GM12878 (cell line): ENCODE data around the gene NOD2. TPM values are rescaled to one million over a fixed set of nuclear protein-coding genes. Genes with fewer than 3 reads are reported as not detected.

ENCODE experiments used
- CREB1 ChIP-seq: IDR thresholded peaks from 2 replicates; pipeline ENCODE4 v1.6.1; 2012; ENCODE audit warnings: low read depth, mild to moderate bottlenecking, inconsistent platforms
- FOXK2 ChIP-seq: fragments of 450-650 bp; IDR thresholded peaks from 2 replicates; pipeline ENCODE4 v1.6.1; 2017; ENCODE audit warnings: mild to moderate bottlenecking, moderate library complexity
- FOXM1 ChIP-seq: IDR thresholded peaks from 2 replicates; pipeline ENCODE4 v1.6.1; 2012; ENCODE audit warnings: low read depth, mild to moderate bottlenecking, inconsistent platforms, low read length, moderate library complexity
- SPI1 ChIP-seq: IDR thresholded peaks from 2 replicates; pipeline ENCODE4 v1.6.1; 2011; ENCODE audit warnings: low read depth, mild to moderate bottlenecking, low read length, moderate library complexity, borderline replicate concordance; ENCODE audit not compliant: insufficient read depth
- polyA plus RNA-seq, 11 experiments: library from polyadenylated mRNA; depleted of rRNA in 4 of 11; unstranded in 6 of 11; stranded (reverse) in 5 of 11; fragments of >200 nt; fragmentation: Nextera tagmentation in 4 of 11; fragmentation: Illumina TruSeq in 1 of 11; extraction: Ambion mirVana in 4 of 11; extraction: Trizol in 1 of 11; gene quantifications; 1 replicate in 1 of 11; 2 replicates in 10 of 11; pipeline versions ENCODE4 v1.2.1 to v1.2.3, GENCODE V29; 2011 to 2016; ENCODE audit warnings: inconsistent platforms in 2 of 11, missing spikeins in 2 of 11, low read depth in 1 of 11
- total RNA-seq, 4 experiments: library from RNA; depleted of rRNA in 3 of 4; stranded (reverse); fragments of >200 nt in 3 of 4; fragmentation: Illumina TruSeq in 1 of 4; extraction: Trizol in 1 of 4; gene quantifications; 2 replicates each; pipeline versions ENCODE4 v1.2.1 to v1.2.3, GENCODE V29; 2013 to 2021
- TF ChIP-seq, protein P1 (sequence below): IDR thresholded peaks from 2 replicates; pipeline ENCODE4 v1.6.1; 2011; ENCODE audit warnings: low read depth, low read length, improper control_type of control experiment, borderline replicate concordance
- TF ChIP-seq, protein P2 (sequence below): fragments of 450-650 bp; IDR thresholded peaks from 2 replicates; pipeline ENCODE4 v1.6.1; 2016; ENCODE audit warnings: mild to moderate bottlenecking
- TF ChIP-seq, protein P3 (sequence below): IDR thresholded peaks from 2 replicates; pipeline ENCODE4 v1.6.1; 2012; ENCODE audit warnings: low read depth, low read length, improper control_type of control experiment

Gene NOD2
- total and polyA plus RNA-seq, 10 of the 15 experiments (the other 5 are each of a cell fraction or from before 2014, with no cell fraction given): 1.0 to 18.6 (median 6.7) TPM

DNA sequence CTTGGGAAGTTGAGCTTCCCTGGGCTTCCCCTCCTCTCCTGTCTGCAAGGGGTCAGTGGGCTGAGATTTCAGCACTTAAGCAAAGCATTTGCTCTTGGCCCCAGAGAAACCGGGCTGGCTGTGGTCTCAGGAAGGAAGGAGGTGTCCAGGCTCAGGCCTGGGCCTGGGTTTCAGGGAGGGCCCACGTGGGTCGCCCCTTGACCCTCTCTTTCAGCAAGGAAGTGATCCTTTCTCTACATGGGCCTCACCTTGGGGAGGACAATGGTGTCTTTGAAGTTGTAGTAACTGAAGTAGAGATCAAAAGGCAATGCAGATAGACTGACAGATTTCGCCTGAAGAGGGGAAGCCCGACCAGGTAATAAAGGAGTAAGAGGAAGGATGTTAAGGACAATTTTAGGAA is 2.7 kb downstream of the NOD2 start (continued):
- TF ChIP-seq, protein P1, sequence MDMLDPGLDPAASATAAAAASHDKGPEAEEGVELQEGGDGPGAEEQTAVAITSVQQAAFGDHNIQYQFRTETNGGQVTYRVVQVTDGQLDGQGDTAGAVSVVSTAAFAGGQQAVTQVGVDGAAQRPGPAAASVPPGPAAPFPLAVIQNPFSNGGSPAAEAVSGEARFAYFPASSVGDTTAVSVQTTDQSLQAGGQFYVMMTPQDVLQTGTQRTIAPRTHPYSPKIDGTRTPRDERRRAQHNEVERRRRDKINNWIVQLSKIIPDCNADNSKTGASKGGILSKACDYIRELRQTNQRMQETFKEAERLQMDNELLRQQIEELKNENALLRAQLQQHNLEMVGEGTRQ: peak; percentile 6; the same call in 1 of the 2 replicates
- peak; percentile 73; the same call in 1 of the 2 replicates for TF ChIP-seq SPI1
- TF ChIP-seq, protein P2, sequence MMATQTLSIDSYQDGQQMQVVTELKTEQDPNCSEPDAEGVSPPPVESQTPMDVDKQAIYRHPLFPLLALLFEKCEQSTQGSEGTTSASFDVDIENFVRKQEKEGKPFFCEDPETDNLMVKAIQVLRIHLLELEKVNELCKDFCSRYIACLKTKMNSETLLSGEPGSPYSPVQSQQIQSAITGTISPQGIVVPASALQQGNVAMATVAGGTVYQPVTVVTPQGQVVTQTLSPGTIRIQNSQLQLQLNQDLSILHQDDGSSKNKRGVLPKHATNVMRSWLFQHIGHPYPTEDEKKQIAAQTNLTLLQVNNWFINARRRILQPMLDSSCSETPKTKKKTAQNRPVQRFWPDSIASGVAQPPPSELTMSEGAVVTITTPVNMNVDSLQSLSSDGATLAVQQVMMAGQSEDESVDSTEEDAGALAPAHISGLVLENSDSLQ: peak; percentile 67
- no peak for TF ChIP-seq FOXM1
- no peak for TF ChIP-seq CREB1
- no peak for TF ChIP-seq FOXK2
- TF ChIP-seq, protein P3, sequence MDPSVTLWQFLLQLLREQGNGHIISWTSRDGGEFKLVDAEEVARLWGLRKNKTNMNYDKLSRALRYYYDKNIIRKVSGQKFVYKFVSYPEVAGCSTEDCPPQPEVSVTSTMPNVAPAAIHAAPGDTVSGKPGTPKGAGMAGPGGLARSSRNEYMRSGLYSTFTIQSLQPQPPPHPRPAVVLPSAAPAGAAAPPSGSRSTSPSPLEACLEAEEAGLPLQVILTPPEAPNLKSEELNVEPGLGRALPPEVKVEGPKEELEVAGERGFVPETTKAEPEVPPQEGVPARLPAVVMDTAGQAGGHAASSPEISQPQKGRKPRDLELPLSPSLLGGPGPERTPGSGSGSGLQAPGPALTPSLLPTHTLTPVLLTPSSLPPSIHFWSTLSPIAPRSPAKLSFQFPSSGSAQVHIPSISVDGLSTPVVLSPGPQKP: no peak
